HG03571 (cell line): ENCODE data around the gene STX10.
A peak's percentile ranks its signal among the peaks of the same experiment; 100 is the strongest.
"Not testable (repeated sequence)": the region's sequence is repeated elsewhere in the genome, so short reads cannot be mapped to it uniquely, and the experiment has no call there.

Experiments
- ATAC-seq: cut with Tn5 transposase; IDR thresholded peaks from one replicate; pipeline ENCODE4 v1.9.1; 2021; ENCODE audit not compliant: unreplicated experiment

The STX10 gene

DNA sequence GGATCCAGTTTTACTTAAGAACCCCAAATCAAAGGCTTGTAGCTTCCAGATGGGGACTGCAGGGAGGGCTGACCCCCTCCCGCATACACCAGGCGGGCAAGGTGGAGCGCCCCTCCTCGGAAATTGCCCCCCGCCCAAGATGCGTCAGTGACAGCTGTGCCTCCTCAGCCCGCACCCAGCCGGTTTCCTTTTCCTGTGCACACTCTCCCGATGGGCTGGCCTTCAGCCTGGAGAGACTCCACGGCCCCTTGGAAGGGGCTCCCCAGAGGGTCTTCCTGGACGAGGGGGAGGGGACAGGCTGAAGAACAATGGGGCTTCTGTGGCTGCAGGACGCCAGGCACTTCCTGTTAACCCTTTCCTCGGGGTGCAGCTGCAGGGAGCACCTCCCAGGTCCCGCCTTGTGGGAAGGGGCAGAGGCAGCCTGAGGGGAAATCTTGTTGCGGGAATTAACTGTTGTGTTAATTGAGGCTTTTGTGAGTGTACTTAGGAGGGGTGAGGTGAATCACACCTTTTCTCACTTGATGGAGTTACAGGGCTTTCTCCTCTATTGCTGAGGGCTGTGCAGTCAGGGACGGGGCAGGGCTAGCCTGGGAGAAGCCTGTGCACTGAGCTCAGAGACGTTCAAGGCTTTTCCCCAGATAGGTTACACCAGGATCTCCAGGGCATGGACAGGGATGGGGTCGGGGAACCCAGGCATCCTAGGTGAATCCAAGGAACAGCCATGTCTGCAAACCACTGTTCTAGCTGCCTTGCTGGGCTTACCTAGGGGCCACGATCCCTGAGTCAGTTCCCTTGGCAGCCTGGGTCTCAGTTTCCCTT is 14.4 kb upstream of the STX10 start:
- ATAC-seq, result no peak

- no peak for ATAC-seq
Observed at GRCh38 chr19:13163609-13164342, 13.6 kb upstream of the STX10 start.

DNA sequence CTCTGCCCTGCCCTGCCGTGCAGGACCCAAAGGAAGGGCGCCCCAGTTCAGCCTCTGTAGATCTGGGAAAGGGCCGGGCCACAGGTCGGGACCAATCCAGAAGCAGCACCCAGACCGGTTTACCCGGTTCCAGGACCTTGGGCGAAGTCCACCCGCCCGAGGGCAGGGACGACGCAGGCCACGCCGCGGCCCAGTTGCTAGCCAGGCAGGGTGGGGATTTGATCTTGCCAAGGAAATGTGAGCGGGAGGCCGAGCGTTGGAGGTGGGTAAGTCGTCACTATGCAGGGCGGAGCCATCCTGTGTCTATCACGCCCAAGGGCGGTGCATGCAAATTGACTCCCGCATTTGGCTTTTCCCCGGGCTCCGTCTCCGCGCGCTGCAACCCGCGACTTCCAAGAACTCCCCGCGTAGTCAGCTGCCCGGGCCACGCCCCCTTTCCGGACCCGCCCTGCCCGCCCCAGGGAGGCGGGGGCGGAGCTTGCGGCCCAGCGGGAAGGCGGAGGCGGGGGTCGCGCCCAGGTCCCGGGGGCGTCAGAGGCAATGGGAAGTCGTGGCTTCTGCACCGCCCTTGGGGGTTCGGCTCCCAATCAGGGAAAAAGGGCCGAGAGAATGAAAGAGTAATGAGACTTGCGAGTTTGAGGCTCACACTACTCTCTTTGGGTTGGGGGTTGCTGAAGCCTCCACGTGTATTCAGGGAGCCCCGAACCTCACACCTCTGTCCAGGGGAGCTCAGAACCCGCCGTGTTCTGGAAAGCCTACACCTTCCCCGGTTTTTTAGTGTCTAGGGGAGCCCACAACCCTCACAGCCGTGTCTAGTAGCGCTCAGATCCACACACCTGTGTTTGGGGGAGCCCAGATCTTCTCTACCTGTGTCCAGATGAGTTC is 12.8 kb upstream of the STX10 start:
- ATAC-seq, result no peak

- ATAC-seq, result no peak
Observed at GRCh38 chr19:13160557-13160956, 10.4 kb upstream of the STX10 start.

DNA sequence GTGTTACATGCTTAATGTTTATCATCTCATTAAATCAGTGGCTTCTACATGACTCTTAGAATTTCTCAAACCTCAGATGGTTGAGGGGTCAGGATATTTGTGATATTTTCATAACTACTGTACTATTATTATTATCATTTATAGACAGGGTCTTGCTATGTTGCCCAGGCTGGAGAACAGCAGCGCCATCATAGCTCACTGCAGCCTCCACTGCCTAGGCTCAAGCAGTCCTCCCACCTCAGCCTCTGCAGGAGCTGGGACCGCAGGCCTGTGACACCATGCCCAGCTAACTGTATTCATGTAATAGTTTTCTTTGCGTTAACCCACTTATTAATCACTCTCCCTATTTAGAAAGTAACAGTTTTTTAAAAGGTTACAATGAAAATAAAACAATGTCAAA is 9.5 kb upstream of the STX10 start:
- ATAC-seq, result no peak

GRCh38 chr19:13155472-13156359 is 5.5 kb upstream of the STX10 start:
- ATAC-seq, result peak; percentile 25

DNA sequence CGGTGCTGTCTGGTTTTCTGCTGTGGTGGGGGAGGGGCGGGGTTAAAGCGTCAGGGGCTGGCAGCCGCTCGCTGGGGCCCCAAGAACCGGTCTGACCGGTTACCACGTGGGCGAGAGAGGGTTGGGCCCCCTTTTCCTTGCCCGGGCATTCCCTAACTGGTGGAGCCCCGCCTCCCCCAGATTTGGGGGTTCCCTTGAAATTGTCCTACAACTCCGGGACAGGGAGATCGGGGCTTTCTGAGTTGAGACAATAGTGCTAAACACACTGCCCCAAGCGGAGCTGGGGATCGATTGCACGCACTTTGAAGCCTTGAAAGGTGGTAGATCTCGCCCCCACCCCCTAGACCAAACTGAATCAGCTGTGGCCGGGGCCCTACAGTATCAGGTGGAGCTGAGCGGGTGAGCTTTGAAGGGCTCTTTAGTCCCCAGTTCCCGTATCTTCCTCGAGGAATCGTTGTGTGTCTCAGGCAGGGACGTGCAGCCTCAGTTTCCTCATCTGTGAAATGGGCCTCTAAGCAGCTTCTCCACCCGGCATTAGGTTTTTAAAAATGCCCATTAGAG is 4.8 kb upstream of the STX10 start:
- ATAC-seq, result no peak

DNA sequence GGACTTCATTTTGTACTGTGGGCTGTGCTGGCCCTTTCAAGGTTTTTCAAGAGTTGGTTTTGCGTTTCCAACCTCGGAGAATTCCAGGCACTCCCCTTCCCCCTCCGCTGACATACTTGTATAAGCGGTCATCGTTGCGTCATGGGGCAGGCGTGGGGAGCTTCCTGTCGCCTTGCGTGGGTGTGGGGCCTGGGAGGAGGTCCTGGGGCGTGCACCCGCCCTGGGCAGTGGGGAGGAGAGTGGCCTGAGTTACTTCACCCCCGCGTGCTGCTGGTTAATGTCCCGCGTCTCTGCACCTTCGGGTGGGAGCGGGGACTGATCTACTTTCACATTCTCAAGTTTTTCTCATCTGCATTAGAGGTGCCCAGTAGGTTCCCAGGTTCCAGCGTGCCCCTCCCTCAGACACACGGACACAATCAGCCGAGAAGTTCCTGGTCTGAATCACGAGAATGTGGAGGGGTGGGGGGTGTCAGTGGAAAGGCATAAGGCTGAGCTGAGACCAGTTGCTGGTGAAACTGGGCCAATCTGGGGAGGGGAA is 4.1 kb upstream of the STX10 start:
- ATAC-seq, result no peak

GRCh38 chr19:13153569-13154240 is 3.5 kb upstream of the STX10 start:
- no peak for ATAC-seq

- peak; percentile 17 for ATAC-seq
Observed at GRCh38 chr19:13152974-13153568, 2.9 kb upstream of the STX10 start.

- peak; percentile 2 for ATAC-seq
Observed at GRCh38 chr19:13152356-13152973, 2.3 kb upstream of the STX10 start.

- peak; percentile 30 for ATAC-seq
Observed at GRCh38 chr19:13151605-13152355, 1.6 kb upstream of the STX10 start.

DNA sequence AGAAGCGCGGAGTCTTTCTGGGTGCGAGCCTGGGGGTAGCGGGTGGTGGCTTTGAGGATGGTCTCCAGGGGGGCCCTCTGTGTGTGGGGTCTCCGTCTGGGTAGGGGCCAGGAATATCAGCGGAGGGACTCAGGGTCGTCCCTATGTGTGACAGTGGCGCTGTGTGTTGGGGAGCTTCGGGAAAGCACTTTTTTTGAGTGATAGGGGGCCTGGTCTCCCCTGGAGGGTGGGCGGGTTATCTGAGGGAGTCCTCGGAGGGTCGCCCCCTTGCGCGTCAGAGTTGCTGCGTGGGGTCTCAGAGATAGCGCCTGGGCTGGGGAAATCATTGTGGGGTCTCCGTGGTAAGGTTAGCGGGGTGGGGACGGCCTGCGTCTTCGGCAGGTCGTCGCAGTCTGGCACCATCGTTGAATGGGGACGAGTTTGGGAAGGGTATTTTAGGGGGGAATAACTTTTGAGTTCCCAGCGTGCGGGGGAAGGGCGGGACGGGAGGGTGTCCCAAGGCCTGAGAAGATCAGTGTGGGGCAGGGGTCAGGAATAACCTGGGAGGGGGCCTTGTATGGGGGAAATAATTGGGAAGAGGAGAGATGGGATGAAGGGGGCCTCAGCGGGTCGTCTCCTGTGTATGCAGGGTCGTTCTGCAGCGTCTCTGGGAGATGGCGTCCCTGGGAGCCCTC is 893 bp upstream of the STX10 start:
- no peak for ATAC-seq

GRCh38 chr19:13149628-13150186 is 468 bp downstream of the STX10 start:
- no peak for ATAC-seq

DNA sequence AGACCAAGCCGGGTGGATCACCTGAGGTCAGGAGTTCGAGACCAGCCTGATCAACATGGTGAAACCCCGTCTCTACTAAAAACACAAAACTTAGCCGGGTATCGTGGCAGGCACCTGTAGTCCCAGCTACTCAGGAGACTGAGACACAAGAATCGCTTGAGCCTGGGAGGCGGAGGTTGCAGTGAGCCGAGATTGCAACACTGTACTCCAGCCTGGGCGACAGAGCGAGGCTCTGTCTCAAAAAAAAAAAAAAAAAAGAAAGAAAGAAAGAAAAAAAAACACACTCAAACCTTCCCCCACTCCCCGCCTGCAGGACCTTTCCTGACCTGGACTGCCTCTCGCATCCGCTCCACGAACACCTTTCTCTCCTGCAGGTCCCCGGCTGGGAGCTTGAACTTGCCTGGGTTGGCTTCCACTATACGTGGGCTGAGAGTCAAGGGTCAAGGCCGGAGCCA is 975 bp downstream of the STX10 start:
- ATAC-seq, result not testable (repeated sequence)

DNA sequence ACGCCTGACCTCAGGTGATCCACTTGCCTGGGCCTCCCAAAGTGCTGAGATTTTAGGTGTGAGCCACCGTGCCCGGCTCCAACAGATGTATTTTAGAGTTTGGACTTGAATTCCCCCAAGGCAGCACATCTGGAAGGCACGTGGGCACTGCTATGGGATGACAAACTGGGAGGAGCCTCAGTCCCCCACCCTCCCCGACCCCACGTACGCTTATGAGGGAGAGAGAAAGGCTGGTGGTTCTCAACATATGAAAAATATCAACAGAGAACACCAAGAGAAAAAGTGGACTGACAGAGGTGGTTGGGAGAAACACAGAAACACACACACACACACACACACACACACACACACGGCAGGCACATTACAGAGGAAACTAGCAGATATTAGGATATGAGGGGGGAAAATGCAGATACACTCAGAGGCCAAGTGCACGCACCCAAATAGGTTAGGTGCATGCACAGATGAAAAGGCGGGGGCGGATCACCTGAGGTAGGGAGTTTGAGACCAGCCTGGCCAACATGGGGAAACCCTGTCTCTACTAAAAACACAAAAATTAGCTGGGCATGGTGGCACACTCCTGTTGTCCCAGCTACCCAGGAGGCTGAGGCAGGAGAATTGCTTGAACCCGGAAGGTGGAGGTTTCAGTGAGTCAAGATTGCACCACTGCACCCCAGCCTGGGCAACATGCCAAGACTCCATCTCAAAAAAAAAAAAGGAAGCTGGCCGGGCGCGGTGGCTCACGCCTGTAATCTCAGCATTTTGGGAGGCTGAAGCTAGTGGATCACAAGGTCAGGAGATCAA is 3.2 kb downstream of the STX10 start:
- no peak for ATAC-seq
